SW480 (cell line): Measurements from ENCODE around the gene CSH1.
"Not testable (repeated sequence)": the region's sequence is repeated elsewhere in the genome, so short reads cannot be mapped to it uniquely, and the experiment has no call there.

Source experiments
- DNase-seq: peaks from one replicate; pipeline ENCODE4 v3.0.0-alpha.2; 2016; ENCODE audit warnings: low spot score

CSH1 gene

DNA sequence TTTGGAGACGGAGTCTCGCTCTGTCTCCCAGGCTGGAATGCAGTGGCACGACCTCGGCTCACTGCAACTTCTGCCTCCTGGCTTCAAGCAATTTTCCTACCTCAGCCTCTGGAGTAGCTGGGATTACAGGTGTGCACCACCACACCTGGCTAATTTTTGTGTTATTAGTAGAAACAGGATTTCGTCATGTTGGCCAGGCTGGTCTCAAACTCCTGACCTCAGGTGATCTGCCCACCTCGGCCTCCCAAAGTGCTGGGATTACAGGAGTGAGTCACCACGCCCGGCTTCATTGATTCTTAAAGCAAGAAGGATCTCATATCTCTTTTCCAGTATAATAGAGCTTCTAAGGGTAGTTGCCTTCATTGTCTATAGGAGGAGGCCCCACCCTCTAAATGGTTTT lies 8.4 kb upstream of the CSH1 start:
- not testable (repeated sequence) for DNase-seq

DNA sequence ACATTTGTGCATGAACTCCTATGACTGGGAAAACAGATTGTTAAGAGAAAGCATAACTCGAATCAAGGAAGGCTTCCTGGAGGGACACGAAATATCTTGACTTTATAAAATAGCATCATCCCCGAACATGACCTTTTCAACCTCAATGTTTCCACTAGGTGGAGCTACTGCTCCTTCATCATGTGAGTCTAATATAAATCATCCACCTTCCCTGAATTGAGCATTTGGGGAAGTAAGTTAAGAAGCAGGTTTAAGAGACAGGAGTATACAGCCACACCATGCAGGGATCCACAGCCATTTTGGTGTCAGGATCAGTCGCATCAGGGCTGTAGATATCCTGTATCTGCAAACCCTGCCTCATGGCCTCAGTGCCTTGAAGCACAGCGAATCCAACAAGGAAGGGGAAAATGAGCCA lies 7.4 kb upstream of the CSH1 start:
- DNase-seq: not testable (repeated sequence)

GRCh38 chr17:63901971-63902370 lies 5.6 kb upstream of the CSH1 start:
- not testable (repeated sequence) for DNase-seq

DNA sequence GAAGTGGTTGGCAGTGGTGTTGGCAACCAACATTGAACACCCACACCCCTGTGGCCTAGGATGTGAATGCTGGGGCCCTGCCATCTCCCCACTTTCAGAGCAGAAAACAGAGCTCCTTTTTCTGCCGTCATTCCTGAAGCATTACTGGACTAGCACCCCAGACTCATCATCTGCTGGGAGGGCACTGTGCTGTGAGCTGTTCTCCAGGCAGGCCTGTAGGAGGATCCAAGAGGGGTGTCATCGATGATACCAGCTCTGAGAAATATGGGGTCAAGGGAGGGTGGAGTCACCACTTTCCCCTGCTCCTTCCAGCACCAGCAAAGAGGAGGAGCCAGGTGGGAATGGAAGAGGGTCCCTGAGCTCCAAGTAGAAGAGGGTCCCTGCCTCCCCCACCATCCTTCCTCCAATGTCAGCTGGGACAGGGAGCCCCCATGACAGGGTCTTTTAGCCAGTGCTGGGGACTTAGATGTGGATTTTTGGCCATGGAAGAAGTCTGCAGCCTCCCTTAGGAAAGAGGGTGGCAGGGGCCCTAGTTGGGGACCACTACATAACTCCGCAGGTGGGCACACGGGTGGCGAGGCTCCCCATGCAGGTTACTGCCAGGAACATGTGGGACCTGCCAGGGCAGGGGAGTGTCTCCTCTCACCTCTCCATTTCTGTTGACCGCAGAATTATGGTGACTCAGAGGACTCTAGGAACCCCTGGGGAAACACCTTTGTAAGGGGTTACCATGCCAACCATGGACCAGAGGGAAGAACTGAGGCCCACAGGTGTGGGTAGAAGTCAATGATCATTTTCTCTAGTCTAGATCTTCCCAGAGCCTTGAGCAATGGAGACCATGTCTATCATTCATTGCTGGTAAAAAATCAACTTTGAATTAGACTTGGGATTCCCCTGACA lies 2.8 kb upstream of the CSH1 start:
- peak; percentile 54 for DNase-seq

GRCh38 chr17:63894821-63895220 lies 1.6 kb downstream of the CSH1 start:
- not testable (repeated sequence) for DNase-seq

DNA sequence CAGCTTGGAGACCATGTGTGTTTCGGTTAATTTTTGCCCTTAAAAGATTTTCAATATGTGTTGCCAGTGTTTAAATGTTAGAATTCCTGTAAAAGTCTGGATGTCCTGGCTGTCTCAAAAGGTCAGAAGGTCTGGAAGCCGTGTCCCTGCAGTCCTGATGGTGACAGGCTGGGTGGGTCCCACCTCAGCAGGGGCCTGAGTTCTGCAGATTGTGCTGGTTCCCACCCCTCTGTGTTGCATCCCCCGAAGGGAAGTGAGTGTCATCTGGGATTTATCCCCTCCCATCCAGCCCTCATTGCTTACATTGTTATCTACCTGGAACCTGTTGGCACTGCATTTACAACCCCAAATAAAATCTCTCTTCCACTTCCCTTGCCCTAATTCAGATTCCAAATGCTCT lies 2.4 kb downstream of the CSH1 start:
- not testable (repeated sequence) for DNase-seq

GRCh38 chr17:63892316-63893037 lies 3.9 kb downstream of the CSH1 start:
- DNase-seq: peak; percentile 22

DNA sequence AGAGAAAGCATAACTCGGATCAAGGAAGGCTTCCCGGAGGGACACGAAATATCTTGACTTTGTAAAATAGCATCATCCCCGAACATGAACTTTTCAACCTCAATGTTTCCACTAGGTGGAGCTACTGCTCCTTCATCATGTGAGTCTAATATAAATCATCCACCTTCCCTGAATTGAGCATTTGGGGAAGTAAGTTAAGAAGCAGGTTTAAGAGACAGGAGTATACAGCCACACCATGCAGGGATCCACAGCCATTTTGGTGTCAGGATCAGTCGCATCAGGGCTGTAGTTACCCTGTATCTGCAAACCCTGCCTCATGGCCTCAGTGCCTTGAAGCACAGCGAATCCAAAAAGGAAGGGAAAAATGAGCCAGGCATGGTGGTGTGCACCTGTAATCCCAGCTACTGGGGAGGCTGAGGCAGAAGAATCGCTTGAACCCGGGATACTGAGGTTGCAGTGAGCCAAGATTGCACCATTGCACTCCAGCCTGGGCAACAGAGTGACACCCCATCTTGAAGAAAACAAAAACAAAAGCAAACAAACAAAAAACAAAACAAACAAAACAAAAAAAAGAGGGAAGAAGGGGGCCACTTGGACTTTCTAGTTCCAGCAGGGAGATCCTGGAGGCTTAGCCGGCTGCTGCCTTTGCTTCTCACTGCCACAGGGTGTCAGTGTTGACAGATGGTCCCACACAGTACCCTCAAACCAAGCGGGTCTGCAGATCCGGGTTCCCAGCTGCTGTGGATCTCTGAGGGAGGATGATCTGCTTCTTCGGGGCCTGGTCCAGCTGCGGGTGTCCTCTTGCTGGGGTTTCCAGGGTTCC lies 7.1 kb downstream of the CSH1 start:
- DNase-seq: not testable (repeated sequence)

DNA sequence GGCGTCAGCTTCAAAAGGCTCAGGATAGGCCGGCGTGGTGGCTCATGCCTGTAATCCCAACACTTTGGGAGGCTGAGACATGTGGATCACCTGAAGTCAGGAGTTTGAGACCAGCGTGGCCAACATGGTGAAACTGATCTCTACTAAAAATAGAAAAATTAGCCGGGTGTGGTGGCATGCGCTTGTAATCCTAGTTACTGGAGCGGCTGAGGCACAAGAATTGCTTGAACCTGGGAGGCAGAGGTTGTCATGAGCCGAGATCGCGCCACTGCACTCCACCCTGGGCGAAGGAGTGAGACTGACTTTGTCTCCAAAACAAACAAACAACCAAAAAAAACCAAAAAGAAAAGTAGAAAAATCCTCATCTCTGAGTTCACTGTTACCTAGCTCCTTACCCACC lies 11.3 kb downstream of the CSH1 start:
- not testable (repeated sequence) for DNase-seq

- not testable (repeated sequence) for DNase-seq
These were observed 13.7 kb downstream of the CSH1 start for GRCh38 chr17:63882626-63883126.

DNA sequence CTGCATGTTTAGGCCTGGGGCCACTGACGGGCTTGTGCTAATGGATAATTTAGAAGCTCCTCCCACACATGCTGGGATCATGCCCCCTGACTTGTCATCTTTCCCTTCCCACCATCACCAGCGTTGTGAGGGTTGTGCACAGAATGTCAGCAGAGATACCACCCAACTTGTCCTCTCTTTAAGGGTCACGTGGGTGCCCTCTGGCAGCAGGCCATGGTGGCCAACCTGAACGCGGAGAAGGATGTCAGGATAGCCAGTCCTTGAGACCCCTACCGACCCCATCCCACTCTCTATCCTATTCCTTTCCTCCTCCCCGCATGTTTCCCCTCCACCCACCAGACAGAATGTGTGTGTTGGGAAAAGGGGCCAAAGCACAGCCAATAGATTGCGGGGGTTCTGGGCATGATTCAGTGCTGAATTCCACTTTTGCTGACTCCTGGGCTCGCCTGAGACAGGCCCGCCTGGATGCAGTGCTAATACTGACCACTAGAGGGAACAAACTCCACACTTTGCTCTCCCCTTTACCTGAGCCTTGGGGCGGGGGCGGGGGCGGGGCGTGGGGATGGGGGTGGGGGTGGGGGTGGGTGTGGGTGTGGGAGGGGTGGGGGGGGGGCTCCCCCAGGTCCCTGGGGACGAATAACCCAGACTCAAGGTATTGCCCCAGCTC lies 14.3 kb downstream of the CSH1 start, which contains the start of gene GH2:
TSS of gene GH2 (minus strand) at position 10 of the 667 bp plus-strand sequence. CDS start 143 bp downstream, outside the sequence.
- peak; percentile 33 for DNase-seq

DNA sequence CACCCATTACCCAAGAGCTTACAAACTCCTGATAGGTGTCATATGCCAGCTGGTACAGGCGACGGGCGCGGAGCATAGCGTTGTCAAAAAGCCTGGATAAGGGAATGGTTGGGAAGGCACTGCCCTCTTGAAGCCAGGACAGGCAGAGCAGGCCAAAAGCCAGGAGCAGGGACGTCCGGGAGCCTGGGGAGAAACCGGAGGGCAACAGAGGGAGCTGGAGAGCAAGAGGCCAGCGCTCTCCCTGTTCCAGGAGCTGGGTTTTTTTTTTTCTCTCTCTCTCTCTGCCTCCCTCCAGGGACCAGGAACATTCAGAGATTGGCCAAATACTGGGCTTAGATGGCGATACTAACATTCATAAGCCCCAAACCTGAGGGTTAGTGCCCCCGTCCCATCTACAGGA lies 15.0 kb downstream of the CSH1 start:
- not testable (repeated sequence) for DNase-seq

- no peak for DNase-seq
These were observed 15.7 kb downstream of the CSH1 start for GRCh38 chr17:63880706-63881105.

DNA sequence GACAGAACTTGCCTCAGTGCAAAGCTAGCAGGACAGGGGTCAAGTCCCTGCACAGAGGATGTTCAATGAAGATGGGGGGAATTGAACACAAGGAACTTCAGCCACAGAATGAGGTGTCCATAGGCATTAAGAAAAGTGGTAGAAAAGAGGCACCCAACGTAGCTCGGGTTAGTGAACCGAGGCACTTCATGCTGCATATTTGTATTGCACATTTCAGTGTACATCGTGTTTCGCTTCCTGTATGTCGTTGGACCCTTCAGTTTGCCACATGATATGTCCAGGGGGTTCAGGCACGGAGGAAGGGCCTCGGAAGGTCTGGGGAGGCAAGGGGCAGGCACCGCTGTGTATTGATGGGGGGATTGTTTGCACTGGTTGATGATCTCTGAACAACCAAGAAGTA lies 18.0 kb downstream of the CSH1 start:
- not testable (repeated sequence) for DNase-seq

DNA sequence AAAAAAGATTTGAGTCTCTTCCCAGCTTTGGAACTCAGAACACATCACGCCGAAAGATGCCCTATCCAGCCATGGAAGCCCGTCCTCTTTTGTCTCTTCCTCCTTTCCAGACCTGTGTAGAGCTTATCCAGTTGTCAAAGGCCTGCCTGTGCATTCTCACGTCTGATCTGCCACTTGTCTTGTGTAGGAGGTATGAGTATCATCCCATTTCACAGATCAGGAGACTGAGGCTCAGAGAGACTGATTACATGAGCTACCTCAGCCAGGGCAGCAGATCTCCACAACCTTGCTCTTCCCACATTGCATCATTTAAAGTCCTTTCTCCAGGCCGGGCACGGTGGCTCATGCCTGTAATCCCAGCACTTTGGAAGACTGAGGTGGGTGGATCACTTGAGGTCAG lies 21.7 kb downstream of the CSH1 start:
- not testable (repeated sequence) for DNase-seq

DNA sequence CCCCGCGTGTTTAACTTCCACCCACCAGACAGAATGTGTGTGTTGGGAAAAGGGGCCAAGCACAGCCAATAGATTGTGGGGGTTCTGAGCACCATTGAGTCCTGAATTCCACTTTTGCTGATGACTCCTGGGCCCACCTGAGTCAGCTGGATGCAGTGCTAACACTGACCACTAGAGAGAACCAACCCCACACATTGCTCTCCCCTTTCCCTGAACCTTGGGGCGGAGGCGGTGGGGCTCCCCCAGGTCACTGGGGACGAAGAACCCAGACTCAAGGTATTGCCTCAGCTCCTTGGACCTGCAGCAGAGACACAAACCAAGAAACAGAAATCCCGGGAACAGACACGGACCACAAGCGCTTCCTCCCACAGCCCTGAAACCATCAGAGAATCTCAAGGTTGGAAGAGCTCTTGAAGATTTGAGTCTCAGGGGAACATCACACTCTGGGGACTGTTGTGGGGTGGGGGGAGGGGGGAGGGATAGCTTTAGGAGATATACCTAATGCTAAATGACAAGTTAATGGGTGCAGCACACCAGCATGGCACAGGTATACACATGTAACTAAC lies 22.2 kb downstream of the CSH1 start:
- DNase-seq: not testable (repeated sequence)

GRCh38 chr17:63873577-63873976 lies 22.8 kb downstream of the CSH1 start, which contains the start of gene CSH2:
CSH2 (minus strand) TSS chr17:63873677; CDS start chr17:63873614, 63 bp downstream.
- not testable (repeated sequence) for DNase-seq

DNA sequence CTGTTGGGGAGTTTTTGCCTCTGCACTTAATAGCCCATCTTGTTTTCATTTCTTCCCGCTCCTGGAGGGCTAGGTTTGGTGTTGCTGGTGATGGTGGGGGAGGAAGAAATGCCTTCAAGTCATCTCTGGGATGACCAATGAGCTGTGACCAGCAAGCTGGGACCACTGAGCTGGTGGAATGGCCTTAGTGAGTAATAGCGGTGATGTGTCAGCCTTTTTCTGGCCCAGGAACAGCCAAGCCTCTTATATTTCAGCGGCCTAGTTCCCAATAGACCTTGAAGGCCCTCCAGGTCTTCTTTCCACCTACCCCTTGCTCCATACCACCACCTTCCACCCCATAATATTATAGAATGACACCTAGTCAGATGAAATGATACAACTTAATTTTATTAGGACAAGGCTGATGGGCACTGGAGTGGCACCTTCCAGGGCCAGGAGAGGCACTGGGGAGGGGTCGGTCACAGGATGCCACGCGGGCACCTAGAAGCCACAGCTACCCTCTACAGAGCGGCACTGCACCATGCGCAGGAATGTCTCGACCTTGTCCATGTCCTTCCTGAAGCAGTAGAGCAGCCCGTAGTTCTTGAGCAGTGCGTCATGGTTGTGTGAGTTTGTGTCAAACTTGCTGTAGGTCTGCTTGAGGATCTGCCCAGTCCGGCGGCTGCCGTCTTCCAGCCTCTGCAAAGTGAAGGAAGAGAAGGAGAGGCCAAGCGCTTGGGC lies 24.6 kb downstream of the CSH1 start:
- DNase-seq: not testable (repeated sequence)

DNA sequence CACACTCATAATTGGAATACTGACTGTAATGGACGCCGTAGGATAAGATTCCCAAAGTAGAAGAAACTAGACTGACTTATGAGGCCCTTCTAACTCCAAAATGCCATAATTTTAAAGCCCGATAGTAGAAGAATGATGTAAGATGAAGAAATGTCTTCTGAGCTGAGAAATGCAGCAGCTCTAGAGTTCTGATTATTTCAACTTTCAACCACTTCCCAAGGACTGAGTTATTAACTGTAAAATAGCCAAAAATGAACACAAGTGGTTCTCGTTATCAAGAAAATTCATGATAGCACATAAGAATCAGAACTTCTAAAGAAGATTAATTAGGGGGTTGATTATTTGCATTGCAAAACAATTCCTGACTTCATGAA lies 26.1 kb downstream of the CSH1 start:
- DNase-seq: not testable (repeated sequence)
